ENCODE data around the gene NPIPB12. TPM values are rescaled to one million over a fixed set of nuclear protein-coding genes. Genes with fewer than 3 reads are reported as not detected.
"Not testable (repeated sequence)": the region's sequence is repeated elsewhere in the genome, so short reads cannot be mapped to it uniquely, and the experiment has no call there.

NPIPB12 gene
- polyA plus RNA-seq, 1 donor: 137 TPM

DNA sequence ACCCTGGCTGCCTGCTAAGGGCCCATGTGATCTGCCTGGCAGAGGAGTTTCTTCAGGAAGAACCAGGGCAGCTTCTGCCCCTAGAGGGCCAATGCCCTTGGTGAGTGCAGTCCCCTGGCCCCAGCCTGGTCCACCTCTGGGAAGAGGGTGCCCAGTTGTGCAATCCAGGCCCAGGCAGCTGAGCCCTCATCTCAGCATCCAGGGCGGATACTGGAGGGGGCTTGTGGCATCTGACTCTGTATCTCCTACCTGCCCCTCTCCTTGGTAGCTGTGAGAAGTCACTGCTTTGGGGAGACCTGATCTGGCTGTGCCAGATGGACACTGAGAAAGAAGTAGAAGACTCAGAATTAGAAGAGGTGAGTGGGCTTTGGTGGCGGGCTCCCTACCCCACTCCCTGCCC lies 48.5 kb downstream of the NPIPB12 start:
- H3K9me3 ChIP-seq (ENCODE audit: control insufficient read depth, low read depth, low read length); H3K36me3 ChIP-seq (ENCODE audit: control insufficient read depth, insufficient read depth, low read length); H3K27me3 ChIP-seq (ENCODE audit: control insufficient read depth, insufficient read depth, low read length); H3K4me1 ChIP-seq (ENCODE audit: control insufficient read depth, insufficient read depth, low read length); H3K4me3 ChIP-seq (ENCODE audit: low read length); DNase-seq: not testable (repeated sequence)
- H3K27ac ChIP-seq (ENCODE audit: low read length): peak overlapping the region; percentile 77
- no CpG with 5 or more reads among the region's 2 CpGs for WGBS (ENCODE audit: insufficient coverage, low lambda C conversion rate)

DNA sequence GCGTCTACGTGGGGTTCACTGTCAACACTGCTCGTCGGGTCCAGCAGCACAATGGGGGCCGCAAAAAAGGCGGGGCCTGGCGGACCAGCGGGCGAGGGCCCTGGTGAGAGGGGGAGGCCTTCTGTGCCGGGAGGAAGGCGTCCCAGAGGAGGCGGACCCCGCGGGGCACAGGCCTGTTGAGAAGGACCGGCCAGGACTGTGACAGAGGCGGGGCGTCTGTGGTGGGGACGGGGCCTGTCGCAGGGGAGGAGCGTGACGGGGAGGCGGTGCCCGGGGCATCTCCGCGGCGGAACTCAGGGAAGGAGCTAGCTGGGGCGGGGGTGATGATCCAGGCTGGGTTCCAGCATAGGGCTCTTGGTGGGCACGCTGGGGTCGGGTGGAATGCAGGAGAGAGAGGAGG lies 51.4 kb downstream of the NPIPB12 start:
- H3K9me3 ChIP-seq (ENCODE audit: control insufficient read depth, low read depth, low read length); H3K4me1 ChIP-seq (ENCODE audit: control insufficient read depth, insufficient read depth, low read length); H3K36me3 ChIP-seq (ENCODE audit: control insufficient read depth, insufficient read depth, low read length); H3K27ac ChIP-seq (ENCODE audit: low read length); DNase-seq; H3K4me3 ChIP-seq (ENCODE audit: low read length); H3K27me3 ChIP-seq (ENCODE audit: control insufficient read depth, insufficient read depth, low read length): not testable (repeated sequence)
- no CpG with 5 or more reads among the region's 29 CpGs for WGBS (ENCODE audit: insufficient coverage, low lambda C conversion rate)

DNA sequence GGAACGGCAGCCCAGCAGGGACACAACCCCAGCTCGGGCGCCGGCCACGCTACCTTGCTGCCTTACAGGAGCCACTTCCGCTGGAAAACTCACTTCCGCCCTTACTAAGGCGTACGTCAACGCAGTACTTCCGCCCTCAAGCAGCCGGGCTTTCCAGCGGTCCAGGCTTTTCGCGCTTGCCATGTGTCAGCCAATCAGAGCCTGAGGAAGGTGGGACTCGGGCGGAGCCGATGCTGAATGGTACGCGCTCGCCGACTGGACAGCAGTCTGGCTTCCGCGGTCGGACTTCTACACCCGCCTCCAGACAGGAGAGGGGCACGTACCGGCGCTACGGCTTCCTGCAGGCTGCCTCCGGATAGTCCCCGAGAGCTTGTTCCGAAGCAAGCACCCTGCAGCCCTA lies 51.9 kb downstream of the NPIPB12 start, which contains the start of the genes BOLA2 and SLX1B:
Gene BOLA2 (minus strand): TSS at position 83 of the 400 bp plus-strand sequence. CDS start 98 bp downstream, outside the sequence.
Gene SLX1B (plus strand): TSS at position 265 of the 400 bp plus-strand sequence.
- DNase-seq: not testable (repeated sequence)
- no CpG with 5 or more reads among the region's 33 CpGs for WGBS (ENCODE audit: insufficient coverage, low lambda C conversion rate)

DNA sequence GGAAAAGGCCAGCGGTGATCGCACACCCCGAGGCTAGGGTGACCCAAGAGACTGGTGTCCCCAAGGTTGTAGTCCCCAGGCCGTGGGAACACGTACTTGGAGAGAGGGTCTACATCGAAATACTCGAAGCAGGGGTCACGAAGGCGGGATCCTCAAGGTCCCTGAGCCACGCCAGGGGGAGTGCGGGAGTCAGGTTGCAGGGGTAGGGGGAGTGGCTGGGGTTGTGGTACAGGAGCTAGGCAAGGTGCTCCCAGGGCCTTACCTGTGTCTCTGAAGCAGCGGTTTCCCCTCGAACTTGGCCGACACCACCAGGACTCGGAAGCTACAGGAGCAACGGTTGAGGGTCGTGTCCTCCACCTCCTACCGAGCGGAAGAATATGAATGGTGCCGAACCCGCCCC lies 52.5 kb downstream of the NPIPB12 start:
- WGBS (ENCODE audit: insufficient coverage, low lambda C conversion rate): no CpG with 5 or more reads among the region's 21 CpGs
- H3K4me1 ChIP-seq (ENCODE audit: control insufficient read depth, insufficient read depth, low read length); H3K9me3 ChIP-seq (ENCODE audit: control insufficient read depth, low read depth, low read length); DNase-seq; H3K4me3 ChIP-seq (ENCODE audit: low read length); H3K27me3 ChIP-seq (ENCODE audit: control insufficient read depth, insufficient read depth, low read length); H3K27ac ChIP-seq (ENCODE audit: low read length); H3K36me3 ChIP-seq (ENCODE audit: control insufficient read depth, insufficient read depth, low read length): not testable (repeated sequence)

More for the DNA sequence above, 51.9 kb downstream of the NPIPB12 start, which contains the start of the genes BOLA2 and SLX1B:
- H3K27me3 ChIP-seq (ENCODE audit: control insufficient read depth, insufficient read depth, low read length); H3K4me1 ChIP-seq (ENCODE audit: control insufficient read depth, insufficient read depth, low read length); H3K36me3 ChIP-seq (ENCODE audit: control insufficient read depth, insufficient read depth, low read length); H3K4me3 ChIP-seq (ENCODE audit: low read length); H3K9me3 ChIP-seq (ENCODE audit: control insufficient read depth, low read depth, low read length); H3K27ac ChIP-seq (ENCODE audit: low read length): not testable (repeated sequence)

Other genes starting within 250 kb of the NPIPB12 start
- 5.6 TPM for gene NPIPB11, start 99.7 kb downstream of the NPIPB12 start, polyA plus RNA-seq
- gene BOLA2, start 52.1 kb downstream of the NPIPB12 start, polyA plus RNA-seq: 16.0 TPM
- 61.3 TPM for gene SLX1B, start 51.9 kb downstream of the NPIPB12 start, polyA plus RNA-seq
- gene SULT1A4, start 46.5 kb downstream of the NPIPB12 start, polyA plus RNA-seq: 203 TPM
- gene SPN, start 156.8 kb upstream of the NPIPB12 start, polyA plus RNA-seq: 6.8 TPM
- gene QPRT, start 172.8 kb upstream of the NPIPB12 start, polyA plus RNA-seq: 220 TPM
- gene C16orf54, start 239.6 kb upstream of the NPIPB12 start, polyA plus RNA-seq: 1.5 TPM

Data from large intestine (tissue), 3 donors.